ENCODE measurements around the gene JAM3. TPM values are rescaled to one million over a fixed set of nuclear protein-coding genes. Genes with fewer than 3 reads are reported as not detected.

The JAM3 gene
- total and polyA plus RNA-seq, 2 of the 13 experiments (the other 11 are each of a cell fraction or from before 2014, with no cell fraction given) = 0.98 to 2.8 TPM

DNA sequence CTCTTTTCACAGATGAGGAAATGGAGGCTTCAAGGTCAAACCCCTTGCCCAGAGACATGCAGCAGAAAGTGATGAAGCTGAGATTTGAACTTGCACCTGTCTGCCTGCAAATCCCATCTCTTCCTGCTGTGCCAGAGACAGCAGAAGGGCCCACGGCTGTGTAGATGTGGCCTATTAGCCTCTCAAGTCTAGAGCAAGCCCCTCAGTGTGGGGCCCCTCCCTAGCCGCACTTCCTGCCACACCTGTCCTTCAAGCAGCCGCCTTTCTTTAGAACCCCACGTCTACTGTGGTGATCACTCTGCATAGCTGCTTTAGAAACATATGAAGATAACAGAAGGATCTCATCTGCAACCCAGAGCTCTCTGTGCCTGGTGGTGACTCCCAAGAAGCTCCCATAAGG, 41.2 kb upstream of the JAM3 start:
- no peak overlapping the region for H3K9ac ChIP-seq (ENCODE audit: insufficient read depth, low read depth, low read length)
- CTCF ChIA-PET (ENCODE audit: low intra/inter-chr PET ratio, low total read pairs) = no interaction called here
- no peak overlapping the region for H3K27ac ChIP-seq (ENCODE audit: extremely low read length, insufficient read depth, low read length)
- intact Hi-C loops (cut with micrococcal nuclease; ENCODE audit: unreplicated experiment) = no loop called here
- POLR2A ChIA-PET = no interaction called here
- H3K79me2 ChIP-seq (ENCODE audit: insufficient read depth, low read length) = no peaks in the 10 kb centered on the region
- in situ Hi-C loops (cut with HindIII; ENCODE audit: extremely low pct_ligation_motif_present, low pct_unique_long_range_greater_than_20kb) = no loop called here
- H3K27me3 ChIP-seq (ENCODE audit: control insufficient read depth in 1 of 2, insufficient read depth in 2 of 2, low read length in 2 of 2) = peaks cover 8 to 63% of the 10 kb centered on the region in 2 experiments; a peak in 4 of 5 replicates
- BruUV-seq (replicated peaks) = no TSS peak
- no peaks in the 10 kb centered on the region for H3K36me3 ChIP-seq (replicated peaks in 1 of 2; ENCODE audit: control insufficient read depth in 1 of 2, insufficient read depth in 2 of 2, low read length in 2 of 2)
- FAIRE-seq (no peak), ATAC-seq (no peak), DNase-seq (ENCODE audit: low spot score) (no peak)
- H3K4me2 ChIP-seq (ENCODE audit: low read depth, low read length) = no peak overlapping the region
- WGBS (ENCODE audit: low lambda C conversion rate) = 11% methylated on average over 4 of the region's 4 CpGs
- H3K4me3 ChIP-seq (replicated peaks in 1 of 3; ENCODE audit: insufficient read depth in 1 of 3, low read depth in 2 of 3, low read length in 3 of 3) = no peak overlapping the region
- no peaks in the 10 kb centered on the region for H3K4me1 ChIP-seq (ENCODE audit: insufficient read depth, low read length)
- no peak for TF ChIP-seq ZNF709 (CRISPR knock-in tag; IDR thresholded peaks at IDR 0.05)
- no peak for TF ChIP-seq NFIB (CRISPR knock-in tag; IDR thresholded peaks at IDR 0.05; ENCODE audit: borderline replicate concordance)
- TF ChIP-seq, protein P1, sequence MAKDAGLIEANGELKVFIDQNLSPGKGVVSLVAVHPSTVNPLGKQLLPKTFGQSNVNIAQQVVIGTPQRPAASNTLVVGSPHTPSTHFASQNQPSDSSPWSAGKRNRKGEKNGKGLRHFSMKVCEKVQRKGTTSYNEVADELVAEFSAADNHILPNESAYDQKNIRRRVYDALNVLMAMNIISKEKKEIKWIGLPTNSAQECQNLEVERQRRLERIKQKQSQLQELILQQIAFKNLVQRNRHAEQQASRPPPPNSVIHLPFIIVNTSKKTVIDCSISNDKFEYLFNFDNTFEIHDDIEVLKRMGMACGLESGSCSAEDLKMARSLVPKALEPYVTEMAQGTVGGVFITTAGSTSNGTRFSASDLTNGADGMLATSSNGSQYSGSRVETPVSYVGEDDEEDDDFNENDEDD (CRISPR knock-in tag; IDR thresholded peaks at IDR 0.05; ENCODE audit: borderline replicate concordance) = no peak
- TF ChIP-seq ZFP90 (CRISPR knock-in tag; IDR thresholded peaks at IDR 0.05; ENCODE audit: borderline replicate concordance) = no peak
- no peak for TF ChIP-seq ZNF780A (CRISPR knock-in tag; IDR thresholded peaks at IDR 0.05)
- no peaks in the 10 kb centered on the region for H3K9me3 ChIP-seq (ENCODE audit: low read length)
- H4K20me1 ChIP-seq (ENCODE audit: insufficient read depth, low read length) = no peaks in the 10 kb centered on the region
- no peak overlapping the region for H2AFZ ChIP-seq (ENCODE audit: low read length)

DNA sequence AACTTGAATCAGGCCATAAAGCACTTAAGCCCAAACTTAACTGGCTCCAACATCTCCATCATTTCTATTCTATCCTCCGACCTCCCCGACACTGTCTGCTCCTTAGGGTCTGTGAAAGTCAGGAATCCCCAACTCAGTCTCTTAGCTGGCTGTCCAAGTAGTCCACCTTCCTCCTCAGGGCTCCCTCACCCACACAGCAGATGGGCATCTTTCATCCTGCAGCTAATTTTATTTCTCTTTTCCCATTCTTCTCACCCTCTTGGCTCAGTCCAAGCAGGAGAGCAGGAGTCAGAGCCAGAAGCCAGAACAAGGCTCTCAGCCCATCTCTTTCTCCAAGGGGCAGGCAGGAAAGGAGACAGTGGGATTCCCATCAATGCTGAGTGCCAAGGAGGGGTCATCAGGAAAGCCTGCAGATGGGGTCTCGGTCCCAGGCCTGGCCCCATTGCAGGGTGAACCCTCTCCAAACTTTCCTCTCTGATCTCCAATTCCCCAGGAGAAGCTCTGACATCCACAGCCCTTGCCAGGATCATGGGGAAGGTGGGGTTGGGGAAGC, 40.4 kb upstream of the JAM3 start:
- no peak overlapping the region for H3K9ac ChIP-seq (ENCODE audit: insufficient read depth, low read depth, low read length)
- no peaks in the 10 kb centered on the region for H3K9me3 ChIP-seq (ENCODE audit: low read length)
- no peak overlapping the region for H3K27ac ChIP-seq (ENCODE audit: extremely low read length, insufficient read depth, low read length)
- TF ChIP-seq RBM39 (IDR thresholded peaks at IDR 0.05; ENCODE audit: low read depth, low read length, poor library complexity, severe bottlenecking) (no peak), KLF9 (CRISPR knock-in tag; IDR thresholded peaks at IDR 0.05; ENCODE audit: low read depth) (no peak), TRIM22 (IDR thresholded peaks at IDR 0.05) (no peak), ZNF460 (CRISPR knock-in tag; IDR thresholded peaks at IDR 0.05; ENCODE audit: borderline replicate concordance) (no peak), LRRFIP1 (CRISPR knock-in tag; conservative IDR thresholded peaks at IDR 0.05) (no peak), HES4 (CRISPR knock-in tag; IDR thresholded peaks at IDR 0.05; ENCODE audit: borderline replicate concordance) (no peak), ZNF367 (CRISPR knock-in tag; IDR thresholded peaks at IDR 0.05; ENCODE audit: borderline replicate concordance) (no peak)
- TF ChIP-seq, protein P2, sequence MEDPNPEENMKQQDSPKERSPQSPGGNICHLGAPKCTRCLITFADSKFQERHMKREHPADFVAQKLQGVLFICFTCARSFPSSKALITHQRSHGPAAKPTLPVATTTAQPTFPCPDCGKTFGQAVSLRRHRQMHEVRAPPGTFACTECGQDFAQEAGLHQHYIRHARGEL (CRISPR knock-in tag; IDR thresholded peaks at IDR 0.05) = no peak
- no peak overlapping the region for H3K4me2 ChIP-seq (ENCODE audit: low read depth, low read length)
- no peak overlapping the region for H2AFZ ChIP-seq (ENCODE audit: low read length)
- ChIA-PET POLR2A (no interaction called here), CTCF (ENCODE audit: low intra/inter-chr PET ratio, low total read pairs) (no interaction called here)
- H3K27me3 ChIP-seq (ENCODE audit: control insufficient read depth in 1 of 2, insufficient read depth in 2 of 2, low read length in 2 of 2) = peaks cover 8 to 70% of the 10 kb centered on the region in 2 experiments; a peak in 4 of 5 replicates
- FAIRE-seq (no peak), DNase-seq (ENCODE audit: low spot score) (no peak), ATAC-seq (no peak)
- WGBS (ENCODE audit: low lambda C conversion rate) = 0% methylated on average over 3 of the region's 3 CpGs
- intact Hi-C loops (cut with micrococcal nuclease; ENCODE audit: unreplicated experiment) = no loop called here
- H3K79me2 ChIP-seq (ENCODE audit: insufficient read depth, low read length) = no peaks in the 10 kb centered on the region
- no peaks in the 10 kb centered on the region for H3K4me1 ChIP-seq (ENCODE audit: insufficient read depth, low read length)
- in situ Hi-C loops (cut with HindIII; ENCODE audit: extremely low pct_ligation_motif_present, low pct_unique_long_range_greater_than_20kb) = no loop called here
- H3K4me3 ChIP-seq (replicated peaks in 1 of 3; ENCODE audit: insufficient read depth in 1 of 3, low read depth in 2 of 3, low read length in 3 of 3) = no peak overlapping the region
- BruUV-seq (replicated peaks) = no TSS peak
- no peaks in the 10 kb centered on the region for H3K36me3 ChIP-seq (replicated peaks in 1 of 2; ENCODE audit: control insufficient read depth in 1 of 2, insufficient read depth in 2 of 2, low read length in 2 of 2)
- H4K20me1 ChIP-seq (ENCODE audit: insufficient read depth, low read length) = no peaks in the 10 kb centered on the region
